ENCODE measurements around the gene GCFC2.

Gene GCFC2

DNA sequence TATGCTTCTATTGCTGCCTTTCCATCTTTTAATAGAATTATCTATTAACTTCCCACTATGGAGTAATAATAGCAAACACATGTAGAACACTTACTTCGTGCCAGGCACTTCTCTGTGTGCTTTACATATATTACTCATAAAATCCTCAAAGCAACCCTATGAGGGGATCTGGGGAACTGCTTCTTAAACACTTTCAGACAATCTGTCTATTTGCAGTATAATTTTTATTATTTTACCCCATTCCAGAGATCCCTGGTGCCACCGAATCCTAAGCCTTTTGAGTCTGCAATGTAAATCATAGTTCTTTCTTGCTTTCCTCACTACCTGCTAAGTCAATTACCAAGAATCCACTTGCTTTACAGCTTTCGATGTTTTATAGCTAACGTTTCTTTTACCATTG is 25.6 kb upstream of the GCFC2 start:
- no peak overlapping the region for H3K4me3 ChIP-seq (ENCODE audit: low read depth in 1 of 2, low read length in 1 of 2)
- no peaks in the 10 kb centered on the region for H3K4me1 ChIP-seq (ENCODE audit: control insufficient read depth in 1 of 2, insufficient read depth in 1 of 2, low read depth in 1 of 2, low read length in 1 of 2)
- H3K27me3 ChIP-seq = no peaks in the 10 kb centered on the region
- TF ChIP-seq, protein P1, sequence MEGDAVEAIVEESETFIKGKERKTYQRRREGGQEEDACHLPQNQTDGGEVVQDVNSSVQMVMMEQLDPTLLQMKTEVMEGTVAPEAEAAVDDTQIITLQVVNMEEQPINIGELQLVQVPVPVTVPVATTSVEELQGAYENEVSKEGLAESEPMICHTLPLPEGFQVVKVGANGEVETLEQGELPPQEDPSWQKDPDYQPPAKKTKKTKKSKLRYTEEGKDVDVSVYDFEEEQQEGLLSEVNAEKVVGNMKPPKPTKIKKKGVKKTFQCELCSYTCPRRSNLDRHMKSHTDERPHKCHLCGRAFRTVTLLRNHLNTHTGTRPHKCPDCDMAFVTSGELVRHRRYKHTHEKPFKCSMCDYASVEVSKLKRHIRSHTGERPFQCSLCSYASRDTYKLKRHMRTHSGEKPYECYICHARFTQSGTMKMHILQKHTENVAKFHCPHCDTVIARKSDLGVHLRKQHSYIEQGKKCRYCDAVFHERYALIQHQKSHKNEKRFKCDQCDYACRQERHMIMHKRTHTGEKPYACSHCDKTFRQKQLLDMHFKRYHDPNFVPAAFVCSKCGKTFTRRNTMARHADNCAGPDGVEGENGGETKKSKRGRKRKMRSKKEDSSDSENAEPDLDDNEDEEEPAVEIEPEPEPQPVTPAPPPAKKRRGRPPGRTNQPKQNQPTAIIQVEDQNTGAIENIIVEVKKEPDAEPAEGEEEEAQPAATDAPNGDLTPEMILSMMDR (IDR thresholded peaks at IDR 0.05) = no peak
- H3K36me3 ChIP-seq = no peaks in the 10 kb centered on the region
- no peaks in the 10 kb centered on the region for H3K9me3 ChIP-seq
- no peak overlapping the region for H3K27ac ChIP-seq

DNA sequence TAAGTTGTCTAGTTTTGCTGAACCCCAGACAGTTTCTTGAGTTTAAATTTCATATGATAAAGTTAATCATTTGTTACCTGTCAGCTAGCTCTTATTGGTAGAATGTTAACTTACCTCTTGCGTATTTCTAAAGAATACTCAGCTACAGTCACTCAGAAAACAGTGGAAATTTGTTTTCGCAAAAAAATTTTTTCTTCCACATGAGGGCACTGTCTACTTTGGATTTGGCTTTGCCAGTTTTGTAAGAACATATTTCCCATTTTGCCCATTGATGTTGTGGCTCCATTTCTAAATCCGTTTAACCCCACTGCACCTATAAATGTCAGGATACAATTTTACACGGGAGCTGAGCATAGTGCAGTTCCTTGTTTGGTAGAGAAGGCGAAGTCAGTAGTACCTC is 19.1 kb upstream of the GCFC2 start:
- Histone ChIP-seq H3K4me1 (ENCODE audit: control insufficient read depth in 1 of 2, insufficient read depth in 1 of 2, low read depth in 1 of 2, low read length in 1 of 2) (no peaks in the 10 kb centered on the region), H3K9me3 (no peaks in the 10 kb centered on the region), H3K4me3 (ENCODE audit: low read depth in 1 of 2, low read length in 1 of 2) (no peak overlapping the region), H3K27me3 (peaks cover 34% of the 10 kb centered on the region), H3K36me3 (no peaks in the 10 kb centered on the region), H3K27ac (no peak overlapping the region)
- TF ChIP-seq, protein P1 (IDR thresholded peaks at IDR 0.05) = no peak

DNA sequence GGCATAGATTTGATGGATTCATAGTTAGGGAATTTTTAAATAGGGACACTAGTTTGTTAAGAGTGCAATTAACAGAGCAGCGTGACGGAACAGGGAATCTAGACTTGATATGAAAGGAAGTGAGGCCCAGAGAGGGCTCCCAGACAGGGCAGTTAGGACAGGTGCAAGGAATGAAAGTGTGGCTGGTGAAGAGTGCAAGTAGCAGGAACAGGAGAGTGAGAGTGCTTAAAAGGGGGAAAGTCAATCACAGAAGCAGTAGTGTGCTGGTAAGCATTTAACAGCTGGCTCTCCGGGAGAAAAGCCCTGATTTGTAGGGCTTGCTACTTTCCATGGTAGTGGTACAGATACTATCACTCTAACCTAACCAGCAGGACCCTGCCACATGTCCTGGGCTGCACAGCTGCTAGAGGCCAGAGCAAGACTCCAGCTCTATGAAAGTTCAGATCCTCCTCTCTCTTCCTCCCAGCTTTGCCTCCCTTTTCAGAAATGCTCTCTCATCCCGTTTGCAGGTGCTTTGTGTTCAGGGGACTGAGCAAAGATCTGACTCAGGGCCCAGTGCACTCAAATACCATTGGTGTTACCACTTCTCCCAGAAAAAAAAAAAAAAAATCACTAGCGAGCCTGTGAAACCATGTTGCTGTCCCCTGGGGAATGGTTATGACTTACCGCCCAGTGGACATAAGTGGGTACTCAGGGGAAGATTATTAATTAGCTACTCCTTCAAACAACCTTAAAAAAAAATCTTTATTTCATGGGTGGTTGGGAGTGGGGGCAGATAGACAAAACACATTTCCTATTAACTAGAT is 18.1 kb upstream of the GCFC2 start:
- H3K4me1 ChIP-seq (ENCODE audit: control insufficient read depth in 1 of 2, insufficient read depth in 1 of 2, low read depth in 1 of 2, low read length in 1 of 2) = no peaks in the 10 kb centered on the region
- peaks cover 34% of the 10 kb centered on the region for H3K27me3 ChIP-seq
- H3K36me3 ChIP-seq = no peaks in the 10 kb centered on the region
- H3K27ac ChIP-seq = no peak overlapping the region
- TF ChIP-seq, protein P1 (IDR thresholded peaks at IDR 0.05) = no peak
- no peak overlapping the region for H3K4me3 ChIP-seq (ENCODE audit: low read depth in 1 of 2, low read length in 1 of 2)
- H3K9me3 ChIP-seq = no peaks in the 10 kb centered on the region

DNA sequence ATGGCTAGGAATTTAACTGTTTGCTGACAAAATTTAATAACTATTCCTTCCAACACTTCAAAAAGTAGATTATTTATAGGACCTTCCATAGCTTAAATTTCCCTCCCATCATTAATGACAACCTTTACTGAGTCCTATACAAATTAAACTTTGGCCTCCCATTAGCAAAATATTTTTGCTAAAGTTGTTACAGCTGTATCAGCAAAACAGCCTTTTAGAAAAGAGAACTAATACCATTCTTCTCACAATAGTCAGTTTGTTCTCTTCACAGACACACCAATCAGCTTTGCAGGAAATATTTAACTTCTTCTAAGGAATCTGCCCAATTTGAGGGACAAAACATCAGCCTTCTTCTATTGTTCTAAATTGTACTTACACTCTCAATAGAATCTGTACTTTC is 12.0 kb upstream of the GCFC2 start:
- peaks cover 51% of the 10 kb centered on the region for H3K27me3 ChIP-seq
- TF ChIP-seq, protein P1 (IDR thresholded peaks at IDR 0.05) = no peak
- H3K36me3 ChIP-seq = no peaks in the 10 kb centered on the region
- no peaks in the 10 kb centered on the region for H3K4me1 ChIP-seq (ENCODE audit: control insufficient read depth in 1 of 2, insufficient read depth in 1 of 2, low read depth in 1 of 2, low read length in 1 of 2)
- H3K27ac ChIP-seq = no peak overlapping the region
- no peaks in the 10 kb centered on the region for H3K9me3 ChIP-seq
- H3K4me3 ChIP-seq (ENCODE audit: low read depth in 1 of 2, low read length in 1 of 2) = no peak overlapping the region

DNA sequence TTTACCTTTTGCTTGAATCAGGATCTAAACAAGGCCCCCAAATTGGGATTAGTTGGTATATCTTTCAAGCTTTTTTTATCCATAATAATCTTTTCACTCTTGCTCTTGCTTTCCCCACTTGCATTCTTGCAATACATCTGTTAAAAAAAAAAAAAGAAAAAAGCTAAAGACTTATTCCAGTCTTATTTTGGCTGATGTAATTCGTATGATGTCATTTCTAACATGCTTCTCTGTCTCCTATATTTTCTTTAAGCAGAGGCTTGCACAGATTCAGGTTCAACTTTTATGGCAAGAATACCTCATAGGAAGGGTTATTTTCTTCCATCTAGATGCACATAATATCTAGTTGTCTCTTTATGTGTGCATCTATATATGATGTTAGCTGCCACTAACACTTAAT is 9.8 kb upstream of the GCFC2 start:
- Histone ChIP-seq H3K27me3 (peaks cover 47% of the 10 kb centered on the region), H3K4me3 (ENCODE audit: low read depth in 1 of 2, low read length in 1 of 2) (no peak overlapping the region), H3K9me3 (no peaks in the 10 kb centered on the region), H3K4me1 (ENCODE audit: control insufficient read depth in 1 of 2, insufficient read depth in 1 of 2, low read depth in 1 of 2, low read length in 1 of 2) (no peaks in the 10 kb centered on the region), H3K27ac (no peak overlapping the region), H3K36me3 (no peaks in the 10 kb centered on the region)
- TF ChIP-seq, protein P1 (IDR thresholded peaks at IDR 0.05) = no peak
